ENCODE data around the gene MCF2L2.

MCF2L2 gene

GRCh38 chr3:183369627-183370026 lies 58.8 kb downstream of the MCF2L2 start:
- no peak for DNase-seq (ENCODE audit: low spot score)

- DNase-seq (ENCODE audit: low spot score), result no peak
Observed at GRCh38 chr3:183369117-183369516, 59.3 kb downstream of the MCF2L2 start.

- no peak for DNase-seq (ENCODE audit: low spot score)
Observed at GRCh38 chr3:183360971-183361624, 67.3 kb downstream of the MCF2L2 start.

- no peak for DNase-seq (ENCODE audit: low spot score)
Observed at GRCh38 chr3:183359036-183359435, 69.4 kb downstream of the MCF2L2 start.

GRCh38 chr3:183357564-183358079 lies 70.8 kb downstream of the MCF2L2 start:
- no peak for DNase-seq (ENCODE audit: low spot score)

GRCh38 chr3:183356920-183357319 lies 71.5 kb downstream of the MCF2L2 start:
- no peak for DNase-seq (ENCODE audit: low spot score)

- DNase-seq (ENCODE audit: low spot score), result no peak
Observed at GRCh38 chr3:183354874-183355273, 73.5 kb downstream of the MCF2L2 start.

- no peak for DNase-seq (ENCODE audit: low spot score)
Observed at GRCh38 chr3:183354325-183354831, 74.0 kb downstream of the MCF2L2 start.

GRCh38 chr3:183353421-183353820 lies 75.0 kb downstream of the MCF2L2 start:
- DNase-seq (ENCODE audit: low spot score), result no peak

- DNase-seq (ENCODE audit: low spot score), result no peak
Observed at GRCh38 chr3:183350164-183350563, 78.3 kb downstream of the MCF2L2 start.

GRCh38 chr3:183349421-183350157 lies 78.8 kb downstream of the MCF2L2 start:
- DNase-seq (ENCODE audit: low spot score), result no peak

GRCh38 chr3:183342824-183343223 lies 85.6 kb downstream of the MCF2L2 start:
- no peak for DNase-seq (ENCODE audit: low spot score)

- DNase-seq (ENCODE audit: low spot score), result no peak
Observed at GRCh38 chr3:183341545-183342288, 86.7 kb downstream of the MCF2L2 start.

GRCh38 chr3:183340222-183340621 lies 88.2 kb downstream of the MCF2L2 start:
- no peak for DNase-seq (ENCODE audit: low spot score)

- DNase-seq (ENCODE audit: low spot score), result no peak
Observed at GRCh38 chr3:183339461-183340086, 88.8 kb downstream of the MCF2L2 start.

- no peak for DNase-seq (ENCODE audit: low spot score)
Observed at GRCh38 chr3:183338520-183338919, 89.9 kb downstream of the MCF2L2 start.

- no peak for DNase-seq (ENCODE audit: low spot score)
Observed at GRCh38 chr3:183332487-183332886, 95.9 kb downstream of the MCF2L2 start.

- DNase-seq (ENCODE audit: low spot score), result no peak
Observed at GRCh38 chr3:183331498-183331897, 96.9 kb downstream of the MCF2L2 start.

GRCh38 chr3:183330881-183331280 lies 97.5 kb downstream of the MCF2L2 start:
- DNase-seq (ENCODE audit: low spot score), result no peak

GRCh38 chr3:183329543-183329942 lies 98.9 kb downstream of the MCF2L2 start:
- no peak for DNase-seq (ENCODE audit: low spot score)

- DNase-seq (ENCODE audit: low spot score), result no peak
Observed at GRCh38 chr3:183328823-183329222, 99.6 kb downstream of the MCF2L2 start.

- DNase-seq (ENCODE audit: low spot score), result no peak
Observed at GRCh38 chr3:183328164-183328563, 100.3 kb downstream of the MCF2L2 start.
